Smooth muscle cell (in vitro differentiated cells): ENCODE measurements around the gene WDR45B. TPM values are rescaled to one million over a fixed set of nuclear protein-coding genes. Genes with fewer than 3 reads are reported as not detected.

ENCODE experiments used
- DNase-seq: peaks from one replicate; lab custom pipeline; 2025; ENCODE audit not compliant: unreplicated experiment; lab: John Stamatoyannopoulos, UW
- H2AFZ ChIP-seq: fragments of 200-600 bp; sonication (generic); 2 replicates; pipeline ENCODE4 v1.6.0; 2016; ENCODE audit warnings: antibody characterized with exemption, low read depth, mild to moderate bottlenecking
- H3F3A ChIP-seq: fragments of 200-600 bp; sonication (generic); 2 replicates; pipeline ENCODE4 v1.6.0; 2017; ENCODE audit warnings: antibody characterized with exemption, low read depth
- H3K27ac ChIP-seq: fragments of 200-600 bp; sonication (generic); 2 replicates; pipeline ENCODE4 v1.5.1; 2016; ENCODE audit warnings: low read depth, mild to moderate bottlenecking
- H3K27me3 ChIP-seq: fragments of 200-600 bp; sonication (generic); 2 replicates; pipeline ENCODE4 v1.6.1; 2016; ENCODE audit warnings: low read depth, mild to moderate bottlenecking
- H3K36me3 ChIP-seq: fragments of 200-600 bp; sonication (generic); 2 replicates; pipeline ENCODE4 v1.5.1; 2016; ENCODE audit warnings: low read depth
- H3K4me1 ChIP-seq: fragments of 200-600 bp; sonication (generic); 2 replicates; pipeline ENCODE4 v1.5.1; 2016; ENCODE audit warnings: low read depth
- H3K4me2 ChIP-seq: fragments of 200-600 bp; sonication (generic); 2 replicates; pipeline ENCODE4 v1.6.0; 2016; ENCODE audit warnings: mild to moderate bottlenecking
- H3K4me3 ChIP-seq: fragments of 200-600 bp; sonication (generic); 2 replicates; pipeline ENCODE4 v1.5.1; 2016; ENCODE audit warnings: mild to moderate bottlenecking
- H3K79me2 ChIP-seq: fragments of 200-600 bp; sonication (generic); 2 replicates; pipeline ENCODE4 v1.6.0; 2016; ENCODE audit warnings: low read depth, mild to moderate bottlenecking
- H3K9ac ChIP-seq: fragments of 200-600 bp; sonication (generic); 2 replicates; pipeline ENCODE4 v1.6.0; 2016; ENCODE audit warnings: low read depth
- H3K9me3 ChIP-seq: fragments of 200-600 bp; sonication (generic); replicated peaks from 2 replicates; pipeline ENCODE4 v1.5.1; 2016; ENCODE audit warnings: low read depth
- H4K20me1 ChIP-seq: fragments of 200-600 bp; sonication (generic); 2 replicates; pipeline ENCODE4 v1.6.0; 2016; ENCODE audit warnings: low read depth
- CTCF ChIP-seq: fragments of 200-600 bp; sonication (generic); IDR thresholded peaks from 2 replicates; pipeline ENCODE4 v1.5.1; 2017; ENCODE audit warnings: borderline replicate concordance, mild to moderate bottlenecking, antibody characterized with exemption; ENCODE audit not compliant: insufficient read depth, poor library complexity, severe bottlenecking
- WGBS: methylation state at CpG from one replicate; pipeline ENCODE4 v1.1.7; 2016; ENCODE audit warnings: low lambda C conversion rate; 5-methylcytosine and 5-hydroxymethylcytosine counted together
- polyA plus RNA-seq: library from polyadenylated mRNA; unstranded; fragments of >200 nt; fragmentation: Nextera tagmentation; extraction: Ambion mirVana; gene quantifications from 2 replicates; pipeline ENCODE4 v1.2.1, GENCODE V29; 2016
- total RNA-seq: library from RNA; depleted of rRNA; stranded (reverse); fragments of >200 nt; gene quantifications from 2 replicates; pipeline ENCODE4 v1.2.3, GENCODE V29; 2014

WDR45B gene
- total and polyA plus RNA-seq, 2 experiments from 2014 or later, result 73.0 to 94.6 TPM

DNA sequence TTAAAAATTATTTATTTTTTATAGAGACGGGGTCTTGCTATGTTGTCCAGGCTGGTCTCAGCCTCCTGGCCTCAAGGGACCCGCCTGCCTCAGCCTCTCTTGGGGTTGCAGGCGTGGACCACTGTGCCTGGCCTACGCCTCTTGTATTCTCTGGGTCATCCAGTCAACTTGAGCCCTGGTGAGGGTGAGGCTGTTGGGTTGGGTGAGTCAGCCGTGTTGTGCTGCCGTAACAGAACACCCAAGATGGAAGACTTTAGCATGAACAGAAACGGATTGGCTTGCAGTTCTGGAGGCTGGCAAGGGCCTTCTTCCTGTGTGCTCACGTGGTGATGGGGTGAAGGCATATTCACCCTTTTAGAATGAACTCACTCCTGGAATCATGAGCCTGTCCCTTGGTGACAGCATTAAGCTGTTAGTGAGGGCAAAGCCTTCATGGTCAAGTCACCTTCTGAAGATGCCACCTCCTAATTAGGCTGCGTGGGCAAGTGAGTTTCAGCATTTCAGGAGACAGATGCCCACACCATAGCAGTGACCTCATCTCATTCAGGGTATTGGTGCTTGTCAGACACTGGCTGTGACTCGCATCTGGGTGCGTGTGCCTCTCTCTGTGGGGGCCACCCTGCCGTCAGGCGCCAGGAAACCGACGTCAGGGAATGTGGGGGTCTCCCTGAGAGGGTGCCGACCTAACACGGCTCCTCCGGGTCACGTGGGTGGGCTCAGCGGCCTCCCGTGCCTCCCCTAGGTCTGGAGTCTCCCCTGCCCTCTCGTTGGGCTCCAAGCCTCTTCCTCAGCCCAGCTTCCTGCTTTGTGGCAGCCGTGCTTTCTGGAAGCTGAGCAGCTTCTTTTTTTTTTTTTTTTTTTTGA is 49.8 kb downstream of the WDR45B start:
- WGBS, result 93% methylated on average over 23 of the region's 23 CpGs
- no peak overlapping the region for H3K4me2 ChIP-seq
- peaks cover 5% of the 10 kb centered on the region for H3K79me2 ChIP-seq

DNA sequence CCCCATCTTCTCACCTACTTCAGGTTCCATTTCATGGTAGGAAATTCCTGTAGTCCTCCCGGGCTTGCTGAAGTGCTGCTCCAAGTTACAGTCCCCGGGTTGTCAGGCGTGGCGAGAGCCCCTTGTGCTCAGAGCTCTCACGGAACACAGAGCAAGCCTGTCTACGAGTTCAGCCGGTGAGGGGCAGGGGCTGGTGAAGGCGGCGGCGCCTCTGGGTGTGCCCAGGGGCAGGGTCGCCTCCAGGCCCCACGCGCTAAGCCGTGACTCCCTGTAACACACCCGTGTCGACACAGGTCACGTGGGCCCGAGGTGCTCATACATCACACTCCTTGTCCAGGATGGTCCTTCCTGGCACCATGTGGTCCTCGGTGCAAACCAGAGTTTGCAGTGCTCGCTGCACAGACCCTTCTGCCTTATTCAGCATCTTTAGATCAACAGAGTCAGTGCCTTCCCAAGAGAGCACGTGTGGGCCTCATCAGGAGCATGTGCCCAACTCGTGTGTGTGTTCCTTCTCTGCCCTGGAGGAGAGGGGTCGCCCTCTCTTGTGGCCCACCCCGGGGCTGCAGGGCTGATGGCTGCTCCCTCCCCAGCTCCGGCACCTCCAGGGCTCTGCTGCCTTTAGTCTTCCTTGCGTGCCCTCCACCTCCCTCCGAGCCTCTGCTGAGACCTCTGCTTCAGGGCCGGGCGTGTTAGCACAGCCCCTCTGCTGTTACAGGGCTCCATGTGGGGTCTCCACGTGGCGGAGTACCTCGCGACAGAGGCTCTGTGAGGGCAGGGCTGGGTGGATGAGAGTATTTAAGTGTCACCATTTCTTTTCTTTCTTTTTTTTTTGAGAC is 51.2 kb downstream of the WDR45B start:
- no peak for TF ChIP-seq CTCF
- Histone ChIP-seq H3K4me1 (peaks cover 7% of the 10 kb centered on the region), H3K4me3 (no peak overlapping the region), H3K79me2 (peaks cover 5% of the 10 kb centered on the region), H3K36me3 (peaks cover 5% of the 10 kb centered on the region), H4K20me1 (peaks cover 24% of the 10 kb centered on the region), H2AFZ (no peak overlapping the region), H3K27me3 (no peaks in the 10 kb centered on the region), H3K4me2 (no peak overlapping the region), H3K27ac (no peak overlapping the region), H3K9me3 (no peaks in the 10 kb centered on the region), H3F3A (peaks cover 14% of the 10 kb centered on the region), H3K9ac (no peak overlapping the region)
- no peak for DNase-seq
- WGBS, result 96% methylated on average over 33 of the region's 33 CpGs

More for the DNA sequence above, 49.8 kb downstream of the WDR45B start:
- DNase-seq, result no peak
- Histone ChIP-seq H3K9ac (no peak overlapping the region), H2AFZ (no peak overlapping the region), H3K36me3 (peaks cover 5% of the 10 kb centered on the region), H3K4me3 (no peak overlapping the region), H4K20me1 (peaks cover 24% of the 10 kb centered on the region), H3K4me1 (peaks cover 3% of the 10 kb centered on the region), H3K27me3 (no peaks in the 10 kb centered on the region), H3K27ac (no peak overlapping the region), H3F3A (peaks cover 9% of the 10 kb centered on the region), H3K9me3 (no peaks in the 10 kb centered on the region)
- no peak for TF ChIP-seq CTCF

GRCh38 chr17:82596296-82596695 is 51.9 kb downstream of the WDR45B start:
- Histone ChIP-seq H3K36me3 (no peaks in the 10 kb centered on the region), H3F3A (peaks cover 16% of the 10 kb centered on the region), H3K79me2 (peaks cover 5% of the 10 kb centered on the region), H3K27ac (no peak overlapping the region), H3K9ac (no peak overlapping the region), H3K4me1 (peaks cover 7% of the 10 kb centered on the region), H2AFZ (no peak overlapping the region), H3K27me3 (no peaks in the 10 kb centered on the region), H3K9me3 (no peaks in the 10 kb centered on the region), H4K20me1 (peaks cover 27% of the 10 kb centered on the region), H3K4me3 (no peak overlapping the region), H3K4me2 (no peak overlapping the region)
- DNase-seq, result no peak
- WGBS, result 94% methylated on average over 16 of the region's 16 CpGs
- TF ChIP-seq CTCF, result no peak
